Glomerular visceral epithelial cell (primary cell): ENCODE data around the gene EPHA1.

Experiments
- DNase-seq: peaks from one replicate; pipeline ENCODE4 v3.0.0-alpha.2; 2016; ENCODE audit errors: extremely low spot score

The EPHA1 gene

DNA sequence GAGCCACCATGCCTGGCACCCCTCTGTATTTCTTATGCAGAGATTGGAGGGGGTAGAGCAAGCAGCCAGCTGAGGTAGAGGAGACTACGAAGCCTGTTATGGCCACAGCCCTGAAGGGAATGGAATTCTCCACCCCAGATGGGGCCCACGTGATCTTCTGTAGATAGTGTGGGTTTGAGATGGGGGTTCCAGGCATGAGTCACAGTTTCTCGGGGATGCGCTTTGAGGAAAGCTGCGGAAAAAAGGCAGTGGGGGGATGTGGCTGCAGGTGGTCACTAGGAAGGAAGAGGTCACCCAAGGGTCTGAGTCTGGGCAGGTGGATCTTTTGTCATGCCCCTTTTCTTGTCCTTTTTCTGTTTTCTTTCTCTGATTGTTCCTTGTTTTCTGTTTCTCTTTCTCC is 57.6 kb downstream of the EPHA1 start:
- no peak for DNase-seq

DNA sequence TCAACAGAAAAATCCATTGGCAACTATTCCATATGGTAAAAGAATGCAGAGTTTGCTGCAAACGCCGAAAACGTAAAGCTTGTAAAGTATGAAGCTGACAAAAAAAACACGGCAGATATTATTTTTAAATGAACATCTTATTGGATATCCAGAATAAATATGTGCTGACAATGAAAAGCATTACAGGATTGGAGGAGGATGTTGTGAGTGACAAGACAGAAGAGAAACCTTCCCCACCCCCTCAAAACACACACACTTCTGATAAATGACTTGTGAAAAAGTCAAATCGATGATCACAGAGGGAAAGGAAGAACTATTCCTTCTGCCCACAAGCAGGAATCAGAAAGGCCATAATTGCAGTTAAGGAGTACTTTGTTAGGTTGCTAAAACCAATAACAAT is 60.7 kb downstream of the EPHA1 start:
- DNase-seq = no peak

DNA sequence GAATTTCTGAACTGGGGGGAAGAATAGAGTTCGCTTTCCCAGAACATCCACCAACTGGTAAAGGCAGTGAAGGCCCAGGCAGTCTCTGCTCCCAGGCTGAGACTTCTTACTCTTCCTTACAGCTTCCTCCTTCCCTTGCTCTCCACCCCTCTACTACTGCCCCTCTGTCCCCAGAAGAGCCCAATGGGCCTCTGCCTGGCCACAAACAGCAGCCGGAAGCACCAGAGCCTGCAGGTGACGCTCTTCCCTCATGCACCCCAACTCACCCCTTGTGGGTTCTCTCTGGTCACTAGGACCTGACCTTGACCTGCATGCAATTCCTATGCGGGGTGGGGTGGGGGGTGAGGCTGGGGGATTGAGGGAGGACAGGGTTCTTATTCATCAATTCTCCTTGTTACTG is 62.6 kb downstream of the EPHA1 start:
- DNase-seq = no peak

DNA sequence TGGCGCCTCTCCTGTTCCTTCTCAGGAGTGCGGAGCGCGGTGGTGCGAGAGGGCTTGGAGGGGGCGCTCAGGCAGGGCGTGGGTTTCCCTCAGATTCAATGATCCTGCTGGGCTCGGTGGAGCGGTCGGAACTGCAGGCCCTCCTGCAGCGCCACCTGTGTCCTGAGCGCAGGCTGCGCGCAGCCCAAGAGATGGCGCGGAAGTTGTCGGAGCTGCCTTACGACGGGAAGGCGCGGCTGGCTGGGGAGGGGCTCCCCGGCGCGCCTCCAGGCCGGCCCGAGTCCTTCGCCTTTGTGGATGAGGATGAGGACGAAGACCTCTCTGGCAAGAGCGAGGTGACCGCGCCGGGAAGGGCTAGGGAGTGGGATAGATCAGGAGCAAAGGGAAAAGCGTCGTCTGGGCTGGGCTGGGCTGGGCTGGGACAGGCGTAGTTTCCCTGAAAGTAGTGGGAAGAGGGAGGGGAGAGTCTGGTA is 63.2 kb downstream of the EPHA1 start:
- DNase-seq = no peak

DNA sequence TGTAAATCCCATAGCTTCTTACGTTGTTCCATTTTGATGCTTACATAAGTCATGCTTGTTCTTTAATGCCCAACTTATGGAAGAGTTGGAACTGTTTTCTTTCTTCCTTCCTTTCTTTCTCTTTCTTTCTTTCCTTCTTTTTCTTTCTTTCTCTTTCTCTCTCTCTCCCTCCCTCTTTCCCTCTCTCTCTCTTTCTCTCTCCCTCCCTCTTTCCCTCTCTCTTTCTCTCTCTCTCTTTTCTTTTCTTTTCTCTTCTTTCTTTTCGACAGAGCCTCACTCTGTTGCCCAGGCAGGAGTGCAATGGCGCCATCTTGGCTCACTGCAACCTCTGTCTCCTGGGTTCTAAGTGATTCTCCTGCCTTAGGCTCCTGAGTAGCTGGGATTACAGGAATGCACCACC is 65.1 kb downstream of the EPHA1 start:
- no peak for DNase-seq

DNA sequence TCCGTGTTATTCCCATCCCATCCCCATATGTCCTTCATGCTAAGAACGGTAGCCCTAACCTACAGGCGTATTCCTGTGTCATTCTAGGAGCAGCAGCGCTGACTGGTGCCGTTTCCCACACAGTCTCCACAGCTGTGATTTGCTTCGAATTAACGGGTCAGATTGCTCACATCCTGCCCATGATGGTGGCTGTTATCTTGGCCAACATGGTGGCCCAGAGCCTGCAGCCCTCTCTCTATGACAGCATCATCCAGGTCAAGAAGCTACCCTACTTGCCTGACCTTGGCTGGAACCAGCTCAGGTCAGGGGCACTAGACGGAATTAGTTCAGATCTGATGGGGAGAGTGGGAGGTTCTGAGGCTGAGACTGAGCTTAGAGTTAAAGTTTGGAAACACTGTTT is 66.8 kb downstream of the EPHA1 start:
- no peak for DNase-seq
